NCI-H524 treated with DMSO at 0.1 percent for 48 hours (cell line): Measurements from ENCODE around the gene NUMB.
A peak's percentile ranks its signal among the peaks of the same experiment; 100 is the strongest.

Source experiments
- DNase-seq: peaks from one replicate; lab custom pipeline; 2025; lab: John Stamatoyannopoulos, UW

NUMB gene

DNA sequence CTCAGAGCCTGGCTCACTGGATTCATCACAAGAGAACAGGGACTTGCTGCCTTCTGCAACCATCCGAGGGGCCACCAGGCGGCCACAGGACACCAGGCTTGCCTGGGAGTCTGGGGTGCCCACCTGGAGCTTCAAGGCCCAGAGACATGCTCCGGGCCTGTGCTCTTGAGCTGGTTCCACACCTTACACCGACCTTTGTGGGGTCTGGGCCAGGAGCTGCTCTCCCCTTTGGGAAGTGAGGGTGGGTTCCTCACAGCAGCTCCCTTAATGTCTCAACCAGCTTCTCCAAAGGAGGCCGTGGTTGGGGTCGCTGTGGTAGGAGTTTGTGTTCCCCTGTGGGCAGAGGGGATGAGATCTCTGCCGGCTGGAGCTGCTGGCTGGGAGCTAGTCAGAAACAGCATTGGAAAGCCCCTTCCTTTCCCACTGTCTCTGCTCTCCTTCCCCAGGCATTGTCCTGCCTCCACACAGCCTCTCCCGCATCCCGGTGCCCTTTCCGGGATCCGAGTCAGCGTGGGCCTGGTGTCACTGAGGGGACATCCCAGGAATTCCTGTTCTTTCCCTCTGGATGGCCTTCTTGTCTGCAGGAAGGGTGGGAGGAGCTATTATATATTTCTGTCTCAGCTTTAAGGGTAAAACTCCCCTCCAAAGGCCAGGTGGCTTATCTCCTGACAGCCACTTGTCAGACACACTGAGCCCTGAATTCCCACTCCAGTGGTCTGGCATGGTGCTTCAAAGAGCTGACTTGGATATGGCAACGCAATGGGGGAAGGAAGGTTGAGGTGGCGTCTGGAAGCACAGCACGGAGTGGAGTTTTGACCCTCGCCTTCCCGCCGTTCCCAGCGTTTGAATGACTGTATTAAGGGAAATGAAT, 226.1 kb downstream of the NUMB start:
- DNase-seq = peak; percentile 58

DNA sequence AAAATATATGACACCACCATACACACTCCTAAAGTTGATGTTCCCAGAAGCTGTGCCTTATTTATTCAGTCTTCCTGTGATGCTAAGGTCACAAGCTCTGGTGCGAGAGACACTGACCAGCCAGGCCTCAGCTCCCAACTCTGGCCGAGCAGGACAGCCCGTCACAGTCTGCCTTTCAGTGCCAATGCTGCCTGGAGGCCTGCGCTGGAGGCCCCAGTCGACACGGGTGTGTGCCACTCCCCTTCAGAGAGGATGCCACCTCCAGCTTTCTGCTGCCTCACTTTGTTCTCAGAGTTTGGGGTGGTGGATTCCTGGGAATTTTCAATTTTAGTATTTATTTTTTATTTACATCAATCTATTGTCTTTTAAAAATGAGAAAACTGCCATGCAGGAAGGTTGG, 228.3 kb downstream of the NUMB start:
- no peak for DNase-seq

DNA sequence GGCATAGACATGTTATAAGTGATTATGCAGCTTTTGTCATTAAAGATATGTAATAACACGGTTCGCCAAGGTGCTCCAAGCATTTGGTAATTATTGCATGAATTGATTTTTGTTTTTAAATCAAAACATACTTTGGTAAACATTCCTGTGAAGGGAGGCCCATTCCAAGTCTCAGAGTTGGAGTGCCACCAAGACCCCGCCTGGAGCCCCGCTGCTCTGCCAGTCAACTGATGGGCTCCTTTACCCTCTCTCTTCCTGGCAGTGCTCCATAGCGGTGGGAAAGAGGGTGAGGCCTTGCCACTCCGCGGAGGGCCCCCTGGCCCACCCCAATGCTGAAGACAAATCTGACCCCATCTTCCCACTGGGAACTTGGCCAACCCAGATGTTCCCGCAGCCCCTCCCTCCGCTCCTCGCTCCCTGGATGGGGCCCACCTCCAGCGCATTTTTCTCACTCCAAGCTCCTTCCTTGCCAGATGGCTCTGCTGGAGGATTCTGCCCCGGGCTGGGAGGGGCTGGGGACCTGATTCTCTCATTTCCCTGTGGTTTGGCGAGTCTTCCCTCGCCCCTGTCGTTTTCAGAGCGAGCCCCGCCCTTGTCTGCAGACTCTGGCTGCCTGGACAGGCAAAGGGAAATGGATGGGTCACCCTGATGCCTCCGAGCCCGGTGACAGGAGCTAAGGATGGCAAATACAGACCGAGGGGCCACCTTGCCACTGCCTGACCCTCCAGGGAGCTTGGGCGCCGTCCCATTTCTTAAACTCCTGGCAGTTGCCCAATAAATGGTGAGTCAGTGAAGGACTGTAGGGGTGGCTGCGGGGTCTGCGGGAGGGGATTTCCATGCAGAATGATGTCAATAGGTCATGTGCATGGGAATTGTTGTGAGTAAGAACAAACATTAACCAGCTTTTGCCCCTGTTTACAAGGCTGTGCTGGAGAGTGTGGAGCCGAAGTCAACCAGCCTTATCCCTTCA, 230.2 kb downstream of the NUMB start:
- peak; percentile 83 for DNase-seq

DNA sequence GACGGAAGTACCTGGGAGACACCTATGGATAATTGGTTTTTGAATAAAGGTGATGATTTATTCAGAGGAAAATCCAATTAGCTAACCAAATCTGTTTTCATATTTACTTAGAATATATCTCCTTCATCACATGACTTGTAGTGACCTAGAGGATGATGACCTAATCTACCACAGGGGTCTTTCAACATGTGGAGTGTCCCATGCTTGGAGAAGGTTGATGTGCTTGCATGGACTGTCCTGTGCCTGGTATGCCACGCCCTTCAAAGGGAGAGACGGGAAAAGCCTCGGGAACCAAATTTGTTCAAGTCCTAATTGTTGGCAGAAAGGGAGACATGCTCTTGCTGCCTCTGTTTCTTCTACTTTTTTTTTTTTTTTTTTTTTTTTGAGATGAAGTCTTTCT, 232.8 kb downstream of the NUMB start:
- no peak for DNase-seq
